Liver (tissue), 9 donors: ENCODE results near the gene LGALS12. TPM values are rescaled to one million over a fixed set of nuclear protein-coding genes. Genes with fewer than 3 reads are reported as not detected.

Experiments used
- DNase-seq: peaks from one replicate; pipeline ENCODE4 v3.0.0-alpha.2; 2017; ENCODE audit warnings: low spot score
- H3K27ac ChIP-seq, 2 donors: one replicate each; pipeline ENCODE4 v1.7.0; 2013; ENCODE audit warnings: inconsistent platforms in 2 of 2, low read length in 2 of 2, control low read depth in 1 of 2, low read depth in 1 of 2, mild to moderate bottlenecking in 1 of 2
- H3K27me3 ChIP-seq, 4 donors: one replicate each; pipeline versions ENCODE4 v1.6.1 to v1.7.0; 2013; ENCODE audit warnings: low read length in 3 of 4, inconsistent platforms in 1 of 4, mild to moderate bottlenecking in 1 of 4, moderate library complexity in 1 of 4; ENCODE audit not compliant: control insufficient read depth in 4 of 4, insufficient read depth in 4 of 4
- H3K36me3 ChIP-seq, 4 donors: one replicate each; pipeline versions ENCODE4 v1.6.1 to v1.7.0; 2013; ENCODE audit warnings: low read length in 3 of 4, mild to moderate bottlenecking in 3 of 4, low read depth in 1 of 4, moderate library complexity in 1 of 4; ENCODE audit not compliant: control insufficient read depth in 4 of 4, insufficient read depth in 3 of 4
- H3K4me1 ChIP-seq, 4 donors: one replicate each; pipeline versions ENCODE4 v1.6.1 to v1.7.0; 2013; ENCODE audit warnings: low read length in 3 of 4, mild to moderate bottlenecking in 3 of 4, moderate library complexity in 1 of 4; ENCODE audit not compliant: control insufficient read depth in 4 of 4, insufficient read depth in 4 of 4
- H3K4me3 ChIP-seq, 3 donors: one replicate each; pipeline versions ENCODE4 v1.6.1 to v1.7.0; 2013; ENCODE audit warnings: low read length in 3 of 3, control low read depth in 1 of 3, low read depth in 1 of 3, mild to moderate bottlenecking in 1 of 3
- H3K9ac ChIP-seq, 2 donors: one replicate each; pipeline ENCODE4 v1.7.0; 2013; ENCODE audit warnings: low read length in 2 of 2, mild to moderate bottlenecking in 2 of 2, moderate library complexity in 2 of 2, control low read depth in 1 of 2, low read depth in 1 of 2
- H3K9me3 ChIP-seq, 4 donors: one replicate each; pipeline versions ENCODE4 v1.6.1 to v1.7.0; 2013; ENCODE audit warnings: low read length in 3 of 4; ENCODE audit not compliant: control insufficient read depth in 4 of 4
- EGR1 ChIP-seq, 2 donors: IDR thresholded peaks; 2 replicates each; pipeline ENCODE4 v1.6.1; 2016 to 2018; ENCODE audit warnings: antibody characterized with exemption in 2 of 2, low read depth in 2 of 2
- FOXA1 ChIP-seq: IDR thresholded peaks from 2 replicates; pipeline ENCODE4 v1.6.1; 2016; ENCODE audit warnings: antibody characterized with exemption
- FOXA2 ChIP-seq: IDR thresholded peaks from 2 replicates; pipeline ENCODE4 v1.6.1; 2016; ENCODE audit warnings: antibody characterized with exemption
- GABPA ChIP-seq, 2 donors: IDR thresholded peaks in 1 of 2; conservative IDR thresholded peaks in 1 of 2; 2 replicates each; pipeline ENCODE4 v1.6.1; 2016; ENCODE audit warnings: antibody characterized with exemption in 2 of 2, mild to moderate bottlenecking in 1 of 2, moderate library complexity in 1 of 2
- HNF4A ChIP-seq, 2 donors: conservative IDR thresholded peaks; 2 replicates each; pipeline ENCODE4 v1.6.1; 2016; ENCODE audit warnings: antibody characterized with exemption in 2 of 2, mild to moderate bottlenecking in 2 of 2
- HNF4G ChIP-seq: IDR thresholded peaks from 2 replicates; pipeline ENCODE4 v1.6.1; 2016; ENCODE audit warnings: antibody characterized with exemption
- JUND ChIP-seq, 2 donors: IDR thresholded peaks; 2 replicates each; pipeline ENCODE4 v1.6.1; 2016; ENCODE audit warnings: antibody characterized with exemption in 2 of 2
- NR2F2 ChIP-seq: IDR thresholded peaks from 2 replicates; pipeline ENCODE4 v1.6.1; 2016; ENCODE audit warnings: antibody characterized with exemption
- RAD21 ChIP-seq, 2 donors: IDR thresholded peaks; 2 replicates each; pipeline ENCODE4 v1.6.1; 2016; ENCODE audit warnings: antibody characterized with exemption in 2 of 2, mild to moderate bottlenecking in 2 of 2
- RXRA ChIP-seq, 2 donors: IDR thresholded peaks; 2 replicates each; pipeline ENCODE4 v1.6.1; 2017 to 2018; ENCODE audit warnings: antibody characterized with exemption in 2 of 2, mild to moderate bottlenecking in 1 of 2
- SP1 ChIP-seq: IDR thresholded peaks from 2 replicates; pipeline ENCODE4 v1.6.1; 2018; ENCODE audit warnings: antibody characterized with exemption, mild to moderate bottlenecking
- TAF1 ChIP-seq: conservative IDR thresholded peaks from 2 replicates; pipeline ENCODE4 v1.6.1; 2016; ENCODE audit warnings: antibody characterized with exemption, mild to moderate bottlenecking
- YY1 ChIP-seq: IDR thresholded peaks from 2 replicates; pipeline ENCODE4 v1.6.1; 2016; ENCODE audit warnings: antibody characterized with exemption, mild to moderate bottlenecking
- WGBS: extraction: QIAGEN DNeasy Blood & Tissue Kit; methylation state at CpG from one replicate; pipeline ENCODE4 v1.1.7; 2013; 5-methylcytosine and 5-hydroxymethylcytosine counted together
- polyA plus RNA-seq, 2 donors: library from polyadenylated mRNA; stranded (reverse) in 1 of 2; unstranded in 1 of 2; fragments of 200-250 nt in 1 of 2; fragments of >200 nt in 1 of 2; fragmentation: Nextera tagmentation in 1 of 2; extraction: Ambion mirVana in 1 of 2; gene quantifications; one replicate each; pipeline versions ENCODE4 v1.2.1 to v1.2.3, GENCODE V29; 2013 to 2015
- total RNA-seq, 2 donors: library from RNA; depleted of rRNA; stranded (reverse); fragments of >200 nt; gene quantifications; one replicate each; pipeline ENCODE4 v1.2.3, GENCODE V29; 2014
- TF ChIP-seq, protein P1 (sequence below): IDR thresholded peaks from 2 replicates; pipeline ENCODE4 v1.6.1; 2016; ENCODE audit warnings: antibody characterized with exemption
- TF ChIP-seq, protein P2 (sequence below): IDR thresholded peaks from 2 replicates; pipeline ENCODE4 v1.6.1; 2016; ENCODE audit warnings: antibody characterized with exemption
- TF ChIP-seq, protein P3 (sequence below): IDR thresholded peaks from 2 replicates; pipeline ENCODE4 v1.6.1; 2016; ENCODE audit warnings: antibody characterized with exemption, mild to moderate bottlenecking
- TF ChIP-seq, protein P4 (sequence below): IDR thresholded peaks from 2 replicates; pipeline ENCODE4 v1.6.1; 2016; ENCODE audit warnings: antibody characterized with exemption
- TF ChIP-seq, protein P5 (sequence below): fragments of 150-350 bp; IDR thresholded peaks from 2 replicates; pipeline ENCODE4 v1.5.1; 2017; ENCODE audit warnings: improper control_type of control experiment, low read depth, low read length; ENCODE audit not compliant: missing input control
- donor health status: healthy.
- donor health status: healthy.
- donor health status: healthy.
- donor health status: healthy.
- donor health status: healthy.

The LGALS12 gene
- total and polyA plus RNA-seq, 4 donors: 0.03 to 0.98 TPM; not detected in 2

DNA sequence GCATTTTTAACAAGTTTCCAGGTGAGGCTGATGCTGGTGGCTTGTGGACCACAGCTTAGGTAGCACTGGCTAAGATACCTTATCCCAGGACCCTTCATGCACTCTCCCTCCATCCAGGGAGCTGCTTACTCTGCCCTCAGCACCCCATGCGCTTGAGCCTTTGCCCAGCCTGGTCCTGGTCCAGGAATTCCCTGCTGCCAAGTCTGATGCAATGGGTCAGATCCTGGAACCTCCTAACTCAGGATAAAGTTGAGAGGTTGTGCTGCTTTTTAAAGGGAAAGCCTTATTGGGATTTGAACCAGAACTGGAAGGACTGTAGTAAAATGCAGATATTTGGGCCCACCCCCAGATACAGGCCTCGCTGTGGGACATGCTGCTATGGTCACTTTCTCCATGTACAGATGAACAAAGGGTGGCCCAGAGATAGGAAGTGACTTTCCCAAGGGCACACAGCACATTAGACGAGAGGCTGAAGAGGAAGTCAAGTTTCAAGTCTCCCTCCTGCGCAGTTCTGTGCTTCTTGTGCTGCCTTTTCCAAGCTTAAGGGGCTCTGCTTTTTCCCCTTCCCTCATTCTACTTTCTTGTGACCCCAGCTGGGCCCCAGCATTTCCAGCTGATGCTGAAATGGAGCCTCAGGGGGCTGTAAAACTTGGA, 824 bp upstream of the LGALS12 start:
- H3K4me1 ChIP-seq: peaks cover 13 to 41% (median 31%) of the 10 kb centered on the region in 4 donors
- no peak overlapping the region for H3K9ac ChIP-seq
- peak overlapping the region in 1 of 2 donors; percentile 6 for H3K27ac ChIP-seq
- no peak overlapping the region for H3K4me3 ChIP-seq
- H3K36me3 ChIP-seq: no peaks in the 10 kb centered on the region
- H3K9me3 ChIP-seq: peaks cover 0 to 3% (median 1%) of the 10 kb centered on the region in 4 donors
- no peak for DNase-seq
- H3K27me3 ChIP-seq: no peaks in the 10 kb centered on the region
- WGBS: 53% methylated on average over 4 of the region's 4 CpGs
- TF ChIP-seq, protein P1, sequence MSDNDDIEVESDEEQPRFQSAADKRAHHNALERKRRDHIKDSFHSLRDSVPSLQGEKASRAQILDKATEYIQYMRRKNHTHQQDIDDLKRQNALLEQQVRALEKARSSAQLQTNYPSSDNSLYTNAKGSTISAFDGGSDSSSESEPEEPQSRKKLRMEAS: peak; percentile 79
- TF ChIP-seq RXRA (IDR thresholded peaks at IDR 0.05) (peak; percentile 78 to 88), HNF4G (no peak), RAD21 (IDR thresholded peaks at IDR 0.05) (peak; percentile 49 to 51), JUND (IDR thresholded peaks at IDR 0.05) (peak in 1 of 2 donors; percentile 58), NR2F2 (peak; percentile 43), HNF4A (conservative IDR thresholded peaks at IDR 0.05) (peak; percentile 83 to 90), EGR1 (IDR thresholded peaks at IDR 0.05; ENCODE audit: low read depth in 2 of 2) (peak in 1 of 2 donors; percentile 32), FOXA2 (no peak), YY1 (peak; percentile 18), FOXA1 (no peak), SP1 (peak; percentile 71)
- TF ChIP-seq, protein P2, sequence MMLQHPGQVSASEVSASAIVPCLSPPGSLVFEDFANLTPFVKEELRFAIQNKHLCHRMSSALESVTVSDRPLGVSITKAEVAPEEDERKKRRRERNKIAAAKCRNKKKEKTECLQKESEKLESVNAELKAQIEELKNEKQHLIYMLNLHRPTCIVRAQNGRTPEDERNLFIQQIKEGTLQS: peak; percentile 80
- TF ChIP-seq, protein P3, sequence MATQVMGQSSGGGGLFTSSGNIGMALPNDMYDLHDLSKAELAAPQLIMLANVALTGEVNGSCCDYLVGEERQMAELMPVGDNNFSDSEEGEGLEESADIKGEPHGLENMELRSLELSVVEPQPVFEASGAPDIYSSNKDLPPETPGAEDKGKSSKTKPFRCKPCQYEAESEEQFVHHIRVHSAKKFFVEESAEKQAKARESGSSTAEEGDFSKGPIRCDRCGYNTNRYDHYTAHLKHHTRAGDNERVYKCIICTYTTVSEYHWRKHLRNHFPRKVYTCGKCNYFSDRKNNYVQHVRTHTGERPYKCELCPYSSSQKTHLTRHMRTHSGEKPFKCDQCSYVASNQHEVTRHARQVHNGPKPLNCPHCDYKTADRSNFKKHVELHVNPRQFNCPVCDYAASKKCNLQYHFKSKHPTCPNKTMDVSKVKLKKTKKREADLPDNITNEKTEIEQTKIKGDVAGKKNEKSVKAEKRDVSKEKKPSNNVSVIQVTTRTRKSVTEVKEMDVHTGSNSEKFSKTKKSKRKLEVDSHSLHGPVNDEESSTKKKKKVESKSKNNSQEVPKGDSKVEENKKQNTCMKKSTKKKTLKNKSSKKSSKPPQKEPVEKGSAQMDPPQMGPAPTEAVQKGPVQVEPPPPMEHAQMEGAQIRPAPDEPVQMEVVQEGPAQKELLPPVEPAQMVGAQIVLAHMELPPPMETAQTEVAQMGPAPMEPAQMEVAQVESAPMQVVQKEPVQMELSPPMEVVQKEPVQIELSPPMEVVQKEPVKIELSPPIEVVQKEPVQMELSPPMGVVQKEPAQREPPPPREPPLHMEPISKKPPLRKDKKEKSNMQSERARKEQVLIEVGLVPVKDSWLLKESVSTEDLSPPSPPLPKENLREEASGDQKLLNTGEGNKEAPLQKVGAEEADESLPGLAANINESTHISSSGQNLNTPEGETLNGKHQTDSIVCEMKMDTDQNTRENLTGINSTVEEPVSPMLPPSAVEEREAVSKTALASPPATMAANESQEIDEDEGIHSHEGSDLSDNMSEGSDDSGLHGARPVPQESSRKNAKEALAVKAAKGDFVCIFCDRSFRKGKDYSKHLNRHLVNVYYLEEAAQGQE: no peak
- TF ChIP-seq, protein P4, sequence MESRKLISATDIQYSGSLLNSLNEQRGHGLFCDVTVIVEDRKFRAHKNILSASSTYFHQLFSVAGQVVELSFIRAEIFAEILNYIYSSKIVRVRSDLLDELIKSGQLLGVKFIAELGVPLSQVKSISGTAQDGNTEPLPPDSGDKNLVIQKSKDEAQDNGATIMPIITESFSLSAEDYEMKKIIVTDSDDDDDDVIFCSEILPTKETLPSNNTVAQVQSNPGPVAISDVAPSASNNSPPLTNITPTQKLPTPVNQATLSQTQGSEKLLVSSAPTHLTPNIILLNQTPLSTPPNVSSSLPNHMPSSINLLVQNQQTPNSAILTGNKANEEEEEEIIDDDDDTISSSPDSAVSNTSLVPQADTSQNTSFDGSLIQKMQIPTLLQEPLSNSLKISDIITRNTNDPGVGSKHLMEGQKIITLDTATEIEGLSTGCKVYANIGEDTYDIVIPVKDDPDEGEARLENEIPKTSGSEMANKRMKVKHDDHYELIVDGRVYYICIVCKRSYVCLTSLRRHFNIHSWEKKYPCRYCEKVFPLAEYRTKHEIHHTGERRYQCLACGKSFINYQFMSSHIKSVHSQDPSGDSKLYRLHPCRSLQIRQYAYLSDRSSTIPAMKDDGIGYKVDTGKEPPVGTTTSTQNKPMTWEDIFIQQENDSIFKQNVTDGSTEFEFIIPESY: no peak

DNA sequence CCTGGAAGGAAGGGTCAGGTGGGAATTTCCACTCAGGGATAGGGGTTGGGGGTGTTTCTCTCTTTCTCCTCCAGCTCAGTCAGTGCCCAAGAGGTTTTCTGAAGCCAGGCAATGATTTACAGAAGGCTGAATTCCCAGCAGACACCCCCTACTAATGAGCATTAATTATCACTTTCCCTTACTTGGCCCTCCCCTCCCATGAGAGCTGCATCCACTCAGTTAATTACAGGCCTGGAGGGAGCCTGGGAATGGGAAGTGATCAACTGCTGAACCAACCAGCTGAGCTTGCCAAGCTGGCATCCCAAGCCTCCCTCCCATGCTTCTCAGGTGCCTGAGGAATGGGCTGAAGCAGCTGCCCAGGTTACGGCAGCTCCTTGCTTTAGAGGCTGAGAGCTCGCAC, 992 bp downstream of the LGALS12 start:
- 94% methylated on average over 2 of the region's 2 CpGs for WGBS
- peaks cover 16 to 59% (median 43%) of the 10 kb centered on the region in 4 donors for H3K4me1 ChIP-seq
- H3K36me3 ChIP-seq: no peaks in the 10 kb centered on the region
- H3K27me3 ChIP-seq: no peaks in the 10 kb centered on the region
- H3K9ac ChIP-seq: no peak overlapping the region
- no peaks in the 10 kb centered on the region for H3K9me3 ChIP-seq
- H3K4me3 ChIP-seq: no peak overlapping the region
- no peak overlapping the region for H3K27ac ChIP-seq
- DNase-seq: no peak
- no peak for TF ChIP-seq GABPA (IDR thresholded peaks at IDR 0.05 in 1 of 2, conservative IDR thresholded peaks at IDR 0.05 in 1 of 2)
- TF ChIP-seq, protein P1: no peak
- TF ChIP-seq, protein P2: no peak
- TF ChIP-seq TAF1: no peak
- TF ChIP-seq RXRA (IDR thresholded peaks at IDR 0.05): no peak
- no peak for TF ChIP-seq JUND (IDR thresholded peaks at IDR 0.05)
- TF ChIP-seq, protein P5, sequence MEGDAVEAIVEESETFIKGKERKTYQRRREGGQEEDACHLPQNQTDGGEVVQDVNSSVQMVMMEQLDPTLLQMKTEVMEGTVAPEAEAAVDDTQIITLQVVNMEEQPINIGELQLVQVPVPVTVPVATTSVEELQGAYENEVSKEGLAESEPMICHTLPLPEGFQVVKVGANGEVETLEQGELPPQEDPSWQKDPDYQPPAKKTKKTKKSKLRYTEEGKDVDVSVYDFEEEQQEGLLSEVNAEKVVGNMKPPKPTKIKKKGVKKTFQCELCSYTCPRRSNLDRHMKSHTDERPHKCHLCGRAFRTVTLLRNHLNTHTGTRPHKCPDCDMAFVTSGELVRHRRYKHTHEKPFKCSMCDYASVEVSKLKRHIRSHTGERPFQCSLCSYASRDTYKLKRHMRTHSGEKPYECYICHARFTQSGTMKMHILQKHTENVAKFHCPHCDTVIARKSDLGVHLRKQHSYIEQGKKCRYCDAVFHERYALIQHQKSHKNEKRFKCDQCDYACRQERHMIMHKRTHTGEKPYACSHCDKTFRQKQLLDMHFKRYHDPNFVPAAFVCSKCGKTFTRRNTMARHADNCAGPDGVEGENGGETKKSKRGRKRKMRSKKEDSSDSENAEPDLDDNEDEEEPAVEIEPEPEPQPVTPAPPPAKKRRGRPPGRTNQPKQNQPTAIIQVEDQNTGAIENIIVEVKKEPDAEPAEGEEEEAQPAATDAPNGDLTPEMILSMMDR: no peak
- TF ChIP-seq NR2F2: no peak
- TF ChIP-seq, protein P3: no peak
- TF ChIP-seq SP1: no peak
